ENCODE measurements around the gene DHX9. TPM values are rescaled to one million over a fixed set of nuclear protein-coding genes. Genes with fewer than 3 reads are reported as not detected.
"Not testable (repeated sequence)": the region's sequence is repeated elsewhere in the genome, so short reads cannot be mapped to it uniquely, and the experiment has no call there.

The DHX9 gene
- total RNA-seq, 4 donors from 2014 or later, result 35.7 to 116 (median 63.5) TPM

DNA sequence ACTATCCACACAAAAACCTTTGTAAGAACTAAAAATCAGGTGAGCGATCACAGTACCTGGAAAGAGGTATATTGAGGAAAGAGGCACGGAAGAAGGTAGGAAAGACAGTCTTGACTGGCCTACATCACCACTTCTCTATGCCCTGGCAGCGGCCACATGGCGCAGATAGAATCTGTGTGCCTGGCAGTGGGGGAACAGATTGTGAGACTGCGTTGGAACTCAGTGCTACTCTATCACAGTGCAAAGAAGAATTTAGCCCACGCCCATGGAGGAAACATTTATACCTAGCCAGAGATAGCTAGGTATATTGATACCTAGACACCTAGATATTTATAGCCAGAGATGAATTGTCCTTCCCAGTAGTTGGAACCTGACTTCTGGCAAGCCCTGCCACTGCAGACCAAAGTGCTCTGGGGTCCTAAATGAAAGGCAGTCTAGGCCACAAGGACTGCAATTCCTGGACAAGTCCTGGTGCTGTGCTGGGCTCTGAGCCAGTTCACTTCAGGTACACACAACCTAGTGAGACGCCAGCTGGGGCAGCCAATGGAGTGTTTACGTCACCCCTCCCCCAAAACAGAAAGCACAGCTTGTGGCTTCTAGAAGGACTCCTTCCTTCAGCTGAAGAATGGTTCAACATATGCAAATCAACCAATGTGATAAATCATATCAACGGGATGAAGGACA lies 51.9 kb downstream of the DHX9 start:
- H3K9me3 ChIP-seq, result no peaks in the 10 kb centered on the region

DNA sequence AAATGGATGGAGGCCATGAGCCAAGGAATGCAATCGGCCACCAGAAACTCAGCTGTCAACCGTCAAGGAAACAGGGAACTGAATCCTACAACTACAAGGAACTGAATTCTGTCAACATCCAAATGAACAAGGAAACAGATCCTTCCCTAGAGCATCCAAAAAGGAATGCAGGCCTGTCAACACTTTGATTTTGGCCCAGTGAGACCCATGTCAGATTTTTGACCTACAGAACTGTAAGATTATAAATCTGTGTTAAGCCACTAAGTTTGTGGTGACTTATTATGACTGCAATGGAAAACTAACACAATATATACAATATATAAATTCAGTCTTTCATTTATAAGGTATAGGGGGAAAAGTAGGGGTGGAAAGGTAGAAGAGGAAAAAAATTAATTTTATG lies 58.5 kb downstream of the DHX9 start:
- Histone ChIP-seq H3K9me3 (no peaks in the 10 kb centered on the region), H3K4me3 (no peak overlapping the region), H3K27ac (no peak overlapping the region), H3K27me3 (no peaks in the 10 kb centered on the region), H3K36me3 (no peaks in the 10 kb centered on the region), H3K4me1 (no peaks in the 10 kb centered on the region)
- DNase-seq, result no peak
- TF ChIP-seq, protein P1, sequence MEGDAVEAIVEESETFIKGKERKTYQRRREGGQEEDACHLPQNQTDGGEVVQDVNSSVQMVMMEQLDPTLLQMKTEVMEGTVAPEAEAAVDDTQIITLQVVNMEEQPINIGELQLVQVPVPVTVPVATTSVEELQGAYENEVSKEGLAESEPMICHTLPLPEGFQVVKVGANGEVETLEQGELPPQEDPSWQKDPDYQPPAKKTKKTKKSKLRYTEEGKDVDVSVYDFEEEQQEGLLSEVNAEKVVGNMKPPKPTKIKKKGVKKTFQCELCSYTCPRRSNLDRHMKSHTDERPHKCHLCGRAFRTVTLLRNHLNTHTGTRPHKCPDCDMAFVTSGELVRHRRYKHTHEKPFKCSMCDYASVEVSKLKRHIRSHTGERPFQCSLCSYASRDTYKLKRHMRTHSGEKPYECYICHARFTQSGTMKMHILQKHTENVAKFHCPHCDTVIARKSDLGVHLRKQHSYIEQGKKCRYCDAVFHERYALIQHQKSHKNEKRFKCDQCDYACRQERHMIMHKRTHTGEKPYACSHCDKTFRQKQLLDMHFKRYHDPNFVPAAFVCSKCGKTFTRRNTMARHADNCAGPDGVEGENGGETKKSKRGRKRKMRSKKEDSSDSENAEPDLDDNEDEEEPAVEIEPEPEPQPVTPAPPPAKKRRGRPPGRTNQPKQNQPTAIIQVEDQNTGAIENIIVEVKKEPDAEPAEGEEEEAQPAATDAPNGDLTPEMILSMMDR (IDR thresholded peaks at IDR 0.05), result no peak
- no peak for TF ChIP-seq POLR2A (IDR thresholded peaks at IDR 0.05)

More for the DNA sequence above, 51.9 kb downstream of the DHX9 start:
- Histone ChIP-seq H3K4me3 (no peak overlapping the region), H3K27ac (no peak overlapping the region), H3K36me3 (peaks cover 0 to 24% (median 0%) of the 10 kb centered on the region in 3 donors), H3K27me3 (no peaks in the 10 kb centered on the region), H3K4me1 (no peaks in the 10 kb centered on the region)
- no peak for DNase-seq
- TF ChIP-seq, protein P1 (IDR thresholded peaks at IDR 0.05), result no peak
- TF ChIP-seq POLR2A (IDR thresholded peaks at IDR 0.05), result no peak

DNA sequence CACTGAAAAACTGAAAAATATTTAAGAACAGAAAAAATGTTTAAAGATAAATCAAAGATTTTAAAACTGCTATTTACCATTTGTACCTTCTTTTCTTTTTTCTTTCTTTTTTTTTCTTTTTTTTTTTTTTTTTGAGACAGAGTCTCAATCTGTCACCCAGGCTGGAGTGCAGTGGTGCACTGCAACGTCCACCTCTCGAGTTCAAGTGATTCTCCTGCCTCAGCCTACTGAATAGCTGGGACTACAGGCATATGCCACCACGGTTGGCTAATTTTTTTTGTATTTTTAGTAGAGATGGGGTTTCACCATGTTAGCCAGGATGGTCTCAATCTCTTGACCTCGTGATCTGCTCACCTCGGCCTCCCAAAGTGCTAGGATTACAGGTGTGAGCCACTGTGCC lies 62.8 kb downstream of the DHX9 start:
- H3K4me1 ChIP-seq, H3K27ac ChIP-seq, H3K9me3 ChIP-seq, H3K4me3 ChIP-seq, H3K36me3 ChIP-seq, H3K27me3 ChIP-seq, DNase-seq: not testable (repeated sequence)

DNA sequence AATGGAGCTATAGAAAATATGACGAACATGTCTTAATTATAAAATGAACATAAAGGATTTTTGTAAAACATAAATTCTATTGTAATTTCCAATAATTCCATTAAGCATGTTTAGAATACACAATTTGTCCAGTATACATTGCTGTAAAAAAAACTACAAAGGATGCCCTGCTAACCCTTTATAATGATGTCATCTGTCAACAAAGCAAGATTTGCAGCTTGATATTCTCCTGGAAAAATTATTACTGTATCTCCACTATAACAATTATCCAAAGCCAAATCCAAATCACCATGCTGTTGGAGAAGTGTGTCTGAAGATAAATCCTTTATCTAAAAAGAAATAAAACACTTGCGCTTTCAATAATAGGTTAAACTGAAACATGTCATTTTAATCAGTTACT lies 66.2 kb downstream of the DHX9 start:
- Histone ChIP-seq H3K27me3 (no peaks in the 10 kb centered on the region), H3K4me3 (no peak overlapping the region), H3K36me3 (no peaks in the 10 kb centered on the region), H3K9me3 (no peaks in the 10 kb centered on the region), H3K4me1 (no peaks in the 10 kb centered on the region), H3K27ac (no peak overlapping the region)
- no peak for TF ChIP-seq POLR2A (IDR thresholded peaks at IDR 0.05)
- TF ChIP-seq, protein P1 (IDR thresholded peaks at IDR 0.05), result no peak
- no peak for DNase-seq

DNA sequence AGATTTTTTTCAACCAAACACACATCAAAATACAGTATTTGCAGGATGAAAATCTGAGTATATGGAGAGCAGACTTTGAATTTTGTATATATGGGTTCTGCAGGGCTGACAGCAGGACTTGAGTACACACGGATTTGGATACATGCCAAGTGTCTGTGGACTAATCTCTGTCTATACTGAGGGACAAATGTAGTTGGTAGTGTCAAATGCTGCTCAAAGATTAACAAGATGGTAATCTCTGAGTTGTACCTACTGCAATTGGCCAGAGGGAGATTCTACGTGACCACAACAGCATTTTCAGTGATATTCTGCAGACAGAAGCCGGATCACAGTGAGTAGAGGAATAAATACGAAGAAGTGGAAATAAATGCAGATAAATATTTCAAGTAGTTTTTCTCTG lies 70.4 kb downstream of the DHX9 start:
- H3K4me3 ChIP-seq, result no peak overlapping the region
- DNase-seq, result no peak
- no peaks in the 10 kb centered on the region for H3K27me3 ChIP-seq
- no peaks in the 10 kb centered on the region for H3K4me1 ChIP-seq
- no peak for TF ChIP-seq POLR2A (IDR thresholded peaks at IDR 0.05)
- TF ChIP-seq, protein P1 (IDR thresholded peaks at IDR 0.05), result no peak
- no peaks in the 10 kb centered on the region for H3K36me3 ChIP-seq
- H3K9me3 ChIP-seq, result no peaks in the 10 kb centered on the region
- no peak overlapping the region for H3K27ac ChIP-seq

DNA sequence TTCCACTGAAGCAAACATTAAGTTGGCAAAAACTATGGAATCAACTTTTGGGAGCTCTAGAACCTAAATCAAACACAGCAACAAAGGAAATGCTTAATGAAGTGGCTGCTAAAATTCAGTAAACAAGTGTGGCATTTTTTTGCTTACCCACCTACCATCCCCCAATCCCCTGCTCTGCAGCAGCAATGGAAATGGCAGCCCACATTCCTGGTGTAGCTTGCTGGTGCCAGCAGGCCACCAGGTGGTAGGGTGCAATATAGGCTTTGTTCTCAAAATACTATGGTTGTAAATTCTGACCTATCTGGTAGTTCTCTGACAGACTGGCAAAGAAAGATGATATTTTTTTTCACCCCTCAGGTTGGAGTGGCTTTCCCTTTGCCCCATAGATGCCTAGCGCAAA lies 71.0 kb downstream of the DHX9 start:
- no peak for TF ChIP-seq POLR2A (IDR thresholded peaks at IDR 0.05)
- Histone ChIP-seq H3K27ac (no peak overlapping the region), H3K27me3 (no peaks in the 10 kb centered on the region), H3K4me1 (no peaks in the 10 kb centered on the region), H3K9me3 (no peaks in the 10 kb centered on the region), H3K36me3 (no peaks in the 10 kb centered on the region), H3K4me3 (no peak overlapping the region)
- no peak for DNase-seq

DNA sequence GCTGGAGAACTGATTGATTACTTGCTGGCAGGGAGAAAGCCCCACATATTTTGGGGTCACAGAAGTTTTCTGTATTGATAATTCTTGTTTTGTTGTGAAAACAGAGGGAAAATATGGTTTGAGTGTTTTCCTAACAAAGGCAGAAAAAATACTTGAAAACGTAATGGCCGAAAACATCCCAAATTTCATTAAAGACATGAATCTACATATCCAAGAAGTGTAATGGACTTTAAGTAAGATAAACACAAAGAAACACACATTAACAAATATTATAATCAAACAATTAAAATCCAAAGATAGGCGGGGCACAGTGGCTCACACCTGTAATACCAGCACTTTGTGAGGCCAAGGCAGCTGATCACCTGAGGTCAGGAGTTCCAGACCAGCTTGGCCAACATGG lies 74.3 kb downstream of the DHX9 start:
- TF ChIP-seq, protein P1 (IDR thresholded peaks at IDR 0.05), result no peak
- no peak for TF ChIP-seq POLR2A (IDR thresholded peaks at IDR 0.05)
- Histone ChIP-seq H3K27me3 (no peaks in the 10 kb centered on the region), H3K9me3 (no peaks in the 10 kb centered on the region), H3K36me3 (no peaks in the 10 kb centered on the region), H3K4me1 (no peaks in the 10 kb centered on the region), H3K27ac (no peak overlapping the region), H3K4me3 (no peak overlapping the region)
- DNase-seq, result no peak
